Measurements from ENCODE around the gene TNXB. TPM values are rescaled to one million over a fixed set of nuclear protein-coding genes. Genes with fewer than 3 reads are reported as not detected.

The TNXB gene
- total and polyA plus RNA-seq, 2 of the 4 experiments (the other 2 are of a cell fraction): 0.05 TPM; not detected in 1

- CTCF ChIA-PET: interaction anchor here (0.5 kb wide), 1 partner anchor 61 kb away, joined by 3 read pairs; no protein-coding TSS in a partner anchor
Observed at GRCh38 chr6:32075781-32076180, 33.4 kb downstream of the TNXB start.

More at GRCh38 chr6:32075781-32076180, 33.4 kb downstream of the TNXB start:
- no peak overlapping the region for H4K5ac ChIP-seq (ENCODE audit: low read depth, low read length)
- H3K23ac ChIP-seq (ENCODE audit: low read depth, low read length): no peak overlapping the region
- no peaks in the 10 kb centered on the region for H3K36me3 ChIP-seq (ENCODE audit: control insufficient read depth, insufficient read depth, low read length)
- DNase-seq (no peak), ATAC-seq (ENCODE audit: low read depth) (no peak)
- POLR2A ChIA-PET (ENCODE audit: unreplicated experiment): interaction anchor here (0.8 kb wide), 1 partner anchor 52 kb away, joined by 3 read pairs; the partner anchor contains the start of gene ATF6B
- H3K4ac ChIP-seq (ENCODE audit: low read depth, low read length): 0 out of 2 replicates have a peak overlapping the region, but pooled peaks have one; percentile 10
- no peak overlapping the region for H2BK15ac ChIP-seq (ENCODE audit: low read depth, low read length)
- H2AFZ ChIP-seq (replicated peaks; ENCODE audit: low read length, poor library complexity): no peak overlapping the region
- peaks cover 20% of the 10 kb centered on the region for H3K4me1 ChIP-seq (ENCODE audit: control insufficient read depth, insufficient read depth, low read length)
- peaks cover 3% of the 10 kb centered on the region; the same call in 1 of the 2 replicates for H4K20me1 ChIP-seq (ENCODE audit: insufficient read depth, low read length)
- peaks cover 5% of the 10 kb centered on the region for H3K27me3 ChIP-seq (ENCODE audit: control insufficient read depth, insufficient read depth, low read length)
- H3K9ac ChIP-seq (ENCODE audit: low read depth, low read length): no peak overlapping the region
- H3K14ac ChIP-seq (replicated peaks; ENCODE audit: low read depth, low read length): no peak overlapping the region; the same call in 1 of the 2 replicates
- no TSS peak for BruUV-seq (replicated peaks)
- H2BK5ac ChIP-seq (ENCODE audit: low read depth, low read length, poor library complexity, severe bottlenecking): no peak overlapping the region
- H2BK120ac ChIP-seq (ENCODE audit: low read depth, low read length): no peak overlapping the region
- no peak overlapping the region for H4K8ac ChIP-seq (ENCODE audit: low read depth in 2 of 2, low read length in 2 of 2)
- 80% methylated on average over 2 of the region's 3 CpGs; no CpG with 5 or more reads in 1 of the 2 experiments for WGBS, 2 experiments (ENCODE audit: extremely low coverage in 2 of 2, insufficient read length in 1 of 2)
- no peak overlapping the region for H4K91ac ChIP-seq (ENCODE audit: insufficient read depth, low read depth, low read length)
- no peak overlapping the region for H3K56ac ChIP-seq (ENCODE audit: extremely low read depth, insufficient read depth, low read length)
- H3K4me3 ChIP-seq (ENCODE audit: insufficient read depth, low read depth, low read length): no peak overlapping the region
- peak overlapping the region; percentile 42; the same call in 1 of the 2 replicates for H2AK5ac ChIP-seq (ENCODE audit: low read depth, low read length)
- no peak overlapping the region for H3K27ac ChIP-seq (ENCODE audit: insufficient read depth, low read length)
- H3K9me3 ChIP-seq (ENCODE audit: control insufficient read depth, insufficient read depth, low read length): no peaks in the 10 kb centered on the region
- H3K4me2 ChIP-seq (ENCODE audit: low read depth, low read length): no peak overlapping the region
- no peaks in the 10 kb centered on the region for H3K79me1 ChIP-seq (ENCODE audit: low read depth in 1 of 2, low read length in 2 of 2)
- in situ Hi-C loops (cut with MboI; ENCODE audit: low sequenced_read_pairs) (no loop called here), dilution Hi-C loops (cut with HindIII; ENCODE audit: low sequenced_read_pairs, unreplicated experiment) (no loop called here), intact Hi-C loops (cut with micrococcal nuclease) (no loop called here)
- TF ChIP-seq USF2 (IDR thresholded peaks at IDR 0.05; ENCODE audit: low read depth, low read length) (no peak), CHD1 (IDR thresholded peaks at IDR 0.05; ENCODE audit: low read depth, low read length) (no peak), ELK1 (IDR thresholded peaks at IDR 0.05; ENCODE audit: borderline replicate concordance, low read depth, low read length) (no peak), RFX5 (IDR thresholded peaks at IDR 0.05; ENCODE audit: low read depth, low read length) (no peak), CTCF (conservative IDR thresholded peaks at IDR 0.05; ENCODE audit: low read depth, low read length) (no peak), MAFK (IDR thresholded peaks at IDR 0.05; ENCODE audit: low read depth, low read length) (no peak)
- H3K18ac ChIP-seq (ENCODE audit: low read depth, low read length): no peak overlapping the region
- H2AK9ac ChIP-seq (replicated peaks; ENCODE audit: low read depth, low read length, poor library complexity): no peak overlapping the region
- H2BK20ac ChIP-seq (ENCODE audit: low read depth, low read length): no peak overlapping the region
- peaks cover 16% of the 10 kb centered on the region for H3K9me1 ChIP-seq (ENCODE audit: insufficient read depth, low read length)
